IMR-90 (cell line): ENCODE results near the gene PRKD2. TPM values are rescaled to one million over a fixed set of nuclear protein-coding genes. Genes with fewer than 3 reads are reported as not detected.

Experiments
- ATAC-seq: fragments of 200-7000 bp; cut with Tn5 transposase; 2 replicates; pipeline ENCODE4 v1.9.1; 2020; ENCODE audit warnings: low read depth, mild to moderate bottlenecking, moderate library complexity
- BruUV-seq: library from RNA; stranded (reverse); fragments of 400-500 nt; replicated peaks from 2 replicates; lab custom pipeline; 2021; lab: Mats Ljungman, UMichigan
- CTCF ChIA-PET: fragments of 300-600 bp; formaldehyde crosslinking; extraction: SDS; loops from one replicate; lab custom pipeline; 2021; ENCODE audit warnings: antibody characterized with exemption; lab: Yijun Ruan, JAX
- POLR2A ChIA-PET: fragments of 300-600 bp; sonication (Branson Sonifier 250); formaldehyde crosslinking; loops from one replicate; lab custom pipeline; 2022; ENCODE audit warnings: antibody characterized with exemption; ENCODE audit not compliant: unreplicated experiment; lab: Charles Lee
- DNase-seq: peaks from one replicate; pipeline ENCODE4 v3.0.0; 2013
- H2AFZ ChIP-seq: replicated peaks from 2 replicates; pipeline ENCODE3; 2013; ENCODE audit warnings: low read length, mild to moderate bottlenecking; ENCODE audit not compliant: poor library complexity
- H2AK5ac ChIP-seq: 2 replicates; pipeline ENCODE4 v1.6.1; 2013; ENCODE audit warnings: low read depth, low read length, inconsistent platforms
- H2AK9ac ChIP-seq: replicated peaks from 2 replicates; pipeline ENCODE3; 2013; ENCODE audit warnings: mild to moderate bottlenecking, low read depth, low read length, moderate library complexity; ENCODE audit not compliant: poor library complexity
- H2BK120ac ChIP-seq: 2 replicates; pipeline ENCODE4 v1.6.1; 2013; ENCODE audit warnings: low read depth, low read length, inconsistent platforms
- H2BK15ac ChIP-seq: 3 replicates; pipeline ENCODE4 v1.6.1; 2013; ENCODE audit warnings: low read depth, low read length, inconsistent platforms
- H2BK20ac ChIP-seq: 2 replicates; pipeline ENCODE4 v1.6.1; 2013; ENCODE audit warnings: low read depth, mild to moderate bottlenecking, inconsistent platforms, low read length, moderate library complexity
- H2BK5ac ChIP-seq: 2 replicates; pipeline ENCODE4 v1.6.1; 2013; ENCODE audit warnings: mild to moderate bottlenecking, low read depth, low read length, inconsistent platforms; ENCODE audit not compliant: poor library complexity, severe bottlenecking
- H3K14ac ChIP-seq: replicated peaks from 2 replicates; pipeline ENCODE4 v1.6.1; 2013; ENCODE audit warnings: low read depth, low read length, inconsistent platforms
- H3K18ac ChIP-seq: 2 replicates; pipeline ENCODE4 v1.6.1; 2013; ENCODE audit warnings: low read depth, low read length, control low read depth
- H3K23ac ChIP-seq: 2 replicates; pipeline ENCODE4 v1.6.1; 2013; ENCODE audit warnings: low read depth, low read length, inconsistent platforms
- H3K27ac ChIP-seq: 2 replicates; pipeline ENCODE4 v1.5.1; 2013; ENCODE audit warnings: mild to moderate bottlenecking, control low read depth, low read length; ENCODE audit not compliant: insufficient read depth
- H3K27me3 ChIP-seq: 2 replicates; pipeline ENCODE4 v1.6.1; 2013; ENCODE audit warnings: low read length; ENCODE audit not compliant: control insufficient read depth, insufficient read depth
- H3K36me3 ChIP-seq: 2 replicates; pipeline ENCODE4 v1.6.1; 2013; ENCODE audit warnings: low read length, mixed read lengths; ENCODE audit not compliant: control insufficient read depth, insufficient read depth
- H3K4ac ChIP-seq: 2 replicates; pipeline ENCODE4 v1.6.1; 2013; ENCODE audit warnings: low read depth, low read length, inconsistent platforms
- H3K4me1 ChIP-seq: 2 replicates; pipeline ENCODE4 v1.6.1; 2013; ENCODE audit warnings: low read length, mixed read lengths; ENCODE audit not compliant: control insufficient read depth, insufficient read depth
- H3K4me2 ChIP-seq: 2 replicates; pipeline ENCODE4 v1.6.1; 2013; ENCODE audit warnings: low read depth, mild to moderate bottlenecking, control low read depth, low read length, moderate library complexity
- H3K4me3 ChIP-seq: 2 replicates; pipeline ENCODE4 v1.5.1; 2013; ENCODE audit warnings: low read depth, mild to moderate bottlenecking, control low read depth, low read length, moderate library complexity; ENCODE audit not compliant: insufficient read depth
- H3K56ac ChIP-seq: 2 replicates; pipeline ENCODE4 v1.6.1; 2013; ENCODE audit warnings: low read length, inconsistent platforms; ENCODE audit not compliant: insufficient read depth; ENCODE audit errors: extremely low read depth
- H3K79me1 ChIP-seq, 2 experiments: 2 replicates each; pipeline ENCODE4 v1.6.1; 2013; ENCODE audit warnings: low read length in 2 of 2, inconsistent platforms in 1 of 2, low read depth in 1 of 2
- H3K9ac ChIP-seq: 2 replicates; pipeline ENCODE4 v1.6.1; 2013; ENCODE audit warnings: low read depth, low read length, control low read depth
- H3K9me1 ChIP-seq: 2 replicates; pipeline ENCODE4 v1.6.1; 2013; ENCODE audit warnings: low read length, inconsistent platforms; ENCODE audit not compliant: insufficient read depth
- H3K9me3 ChIP-seq: 2 replicates; pipeline ENCODE4 v1.6.1; 2013; ENCODE audit warnings: low read length; ENCODE audit not compliant: control insufficient read depth, insufficient read depth
- H4K20me1 ChIP-seq: 2 replicates; pipeline ENCODE4 v1.6.1; 2013; ENCODE audit warnings: low read length, inconsistent platforms; ENCODE audit not compliant: insufficient read depth
- H4K5ac ChIP-seq: 2 replicates; pipeline ENCODE4 v1.6.1; 2013; ENCODE audit warnings: mild to moderate bottlenecking, low read depth, low read length, control low read depth
- H4K8ac ChIP-seq, 2 experiments: 2 replicates each; pipeline ENCODE4 v1.6.1; 2013; ENCODE audit warnings: low read depth in 2 of 2, low read length in 2 of 2, control low read depth in 1 of 2, inconsistent platforms in 1 of 2
- H4K91ac ChIP-seq: 2 replicates; pipeline ENCODE4 v1.6.1; 2013; ENCODE audit warnings: low read depth, low read length, inconsistent platforms; ENCODE audit not compliant: insufficient read depth
- BHLHE40 ChIP-seq: fragments of 150-350 bp; IDR thresholded peaks from 2 replicates; pipeline ENCODE4 v1.6.1; 2016; ENCODE audit warnings: mild to moderate bottlenecking, low read depth, low read length
- CHD1 ChIP-seq: IDR thresholded peaks from 2 replicates; pipeline ENCODE4 v1.6.1; 2012; ENCODE audit warnings: low read depth, low read length, improper control_type of control experiment
- CTCF ChIP-seq: conservative IDR thresholded peaks from 2 replicates; pipeline ENCODE4 v1.5.1; 2012; ENCODE audit warnings: mild to moderate bottlenecking, low read depth, low read length, improper control_type of control experiment
- MAFK ChIP-seq: IDR thresholded peaks from 2 replicates; pipeline ENCODE4 v1.6.1; 2012; ENCODE audit warnings: low read depth, low read length, improper control_type of control experiment
- MAZ ChIP-seq: IDR thresholded peaks from 2 replicates; pipeline ENCODE4 v1.6.1; 2012; ENCODE audit warnings: low read depth, mild to moderate bottlenecking, low read length, improper control_type of control experiment, moderate library complexity, borderline replicate concordance
- MXI1 ChIP-seq: IDR thresholded peaks from 2 replicates; pipeline ENCODE4 v1.6.1; 2012; ENCODE audit warnings: low read depth, mild to moderate bottlenecking, low read length, moderate library complexity, borderline replicate concordance
- NFE2L2 ChIP-seq: fragments of 150-350 bp; IDR thresholded peaks from 2 replicates; pipeline ENCODE4 v1.6.1; 2016; ENCODE audit warnings: low read depth, mild to moderate bottlenecking, low read length
- POLR2A ChIP-seq: IDR thresholded peaks from 2 replicates; pipeline ENCODE4 v1.6.1; 2012; ENCODE audit warnings: mild to moderate bottlenecking, low read depth, low read length
- RAD21 ChIP-seq: IDR thresholded peaks from 2 replicates; pipeline ENCODE4 v1.6.1; 2012; ENCODE audit warnings: low read length, improper control_type of control experiment
- RCOR1 ChIP-seq: IDR thresholded peaks from 2 replicates; pipeline ENCODE4 v1.6.1; 2012; ENCODE audit warnings: mild to moderate bottlenecking, low read length, improper control_type of control experiment; ENCODE audit not compliant: insufficient replicate concordance
- RFX5 ChIP-seq: IDR thresholded peaks from 2 replicates; pipeline ENCODE4 v1.8.0; 2012; ENCODE audit warnings: low read depth, mild to moderate bottlenecking, low read length, moderate library complexity
- SMC3 ChIP-seq: fragments of 150-350 bp; IDR thresholded peaks from 2 replicates; pipeline ENCODE4 v1.6.1; 2016; ENCODE audit warnings: low read depth, mild to moderate bottlenecking, antibody characterized with exemption, low read length, moderate library complexity
- USF2 ChIP-seq: fragments of 150-350 bp; IDR thresholded peaks from 2 replicates; pipeline ENCODE4 v1.6.1; 2017; ENCODE audit warnings: mild to moderate bottlenecking, antibody characterized with exemption, low read length, low read depth
- WGBS, 2 experiments: methylation state at CpG; one replicate each; pipeline versions ENCODE4 v1.1.5 to v1.1.7; 2013; ENCODE audit warnings: missing lambda C conversion rate in 2 of 2; ENCODE audit not compliant: insufficient read length in 1 of 2; ENCODE audit errors: extremely low coverage in 2 of 2; 5-methylcytosine and 5-hydroxymethylcytosine counted together
- dilution Hi-C: fragments of 300-500 bp; cut with HindIII; formaldehyde crosslinking; loops from one replicate; pipeline ENCODE4 v1.14.3; 2018; ENCODE audit warnings: low sequenced_read_pairs; ENCODE audit not compliant: unreplicated experiment
- in situ Hi-C: fragments of 300-500 bp; cut with MboI; formaldehyde crosslinking; loops from 3 replicates; pipeline ENCODE4 v1.14.3; 2019; ENCODE audit warnings: low sequenced_read_pairs, inconsistent platforms, mixed read lengths
- intact Hi-C: fragments of 100-400 bp; cut with micrococcal nuclease; formaldehyde crosslinking; loops from 2 replicates; pipeline ENCODE4 v1.10.0; 2022
- polyA plus RNA-seq, 3 experiments: library from polyadenylated mRNA; depleted of rRNA; stranded (reverse); fragments of >200 nt; gene quantifications; 2 replicates each; pipeline ENCODE4 v1.2.3, GENCODE V29; 2012; ENCODE audit warnings: low replicate concordance in 1 of 3
- total RNA-seq: library from RNA; depleted of rRNA; stranded (reverse); fragments of >200 nt; gene quantifications from 2 replicates; pipeline ENCODE4 v1.2.3, GENCODE V29; 2012
- TF ChIP-seq, protein P1 (sequence below): fragments of 150-350 bp; IDR thresholded peaks from 2 replicates; pipeline ENCODE4 v1.6.1; 2016; ENCODE audit warnings: low read depth, mild to moderate bottlenecking, low read length, moderate library complexity, borderline replicate concordance

The PRKD2 gene
- total and polyA plus RNA-seq, 2 of the 4 experiments (the other 2 are of a cell fraction): 9.9 to 19.6 TPM

- Histone ChIP-seq H4K20me1 (no peaks in the 10 kb centered on the region), H2AK9ac (no peak overlapping the region), H3K27me3 (no peaks in the 10 kb centered on the region), H2BK120ac (no peak overlapping the region), H2BK15ac (no peak overlapping the region), H4K5ac (no peak overlapping the region), H3K4ac (no peak overlapping the region), H4K8ac (no peak overlapping the region), H3K4me3 (no peak overlapping the region), H3K18ac (no peak overlapping the region), H2AK5ac (no peak overlapping the region), H2BK20ac (no peak overlapping the region), H2AFZ (no peak overlapping the region), H3K27ac (no peak overlapping the region), H3K4me1 (peaks cover 4% of the 10 kb centered on the region), H3K14ac (no peak overlapping the region), H3K79me1 (peaks cover 0 to 14% of the 10 kb centered on the region in 2 experiments; a peak in 1 of 4 replicates), H3K9me1 (0 out of 2 replicates have a peak, but pooled peaks cover 3% of the 10 kb centered on the region), H2BK5ac (no peak overlapping the region), H3K9me3 (no peaks in the 10 kb centered on the region), H4K91ac (no peak overlapping the region), H3K56ac (no peak overlapping the region), H3K23ac (no peak overlapping the region), H3K36me3 (peaks cover 2% of the 10 kb centered on the region; the same call in 1 of the 2 replicates), H3K4me2 (no peak overlapping the region), H3K9ac (no peak overlapping the region)
- ChIA-PET CTCF (no interaction called here), POLR2A (interaction anchor here (0.6 kb wide), 1 partner anchor 17 kb away, joined by 3 read pairs; no protein-coding TSS in a partner anchor)
- in situ Hi-C loops (no loop called here), intact Hi-C loops (no loop called here), dilution Hi-C loops (no loop called here)
- DNase-seq (no peak), ATAC-seq (no peak)
- WGBS, 2 experiments: no CpG with 5 or more reads among the region's 5 CpGs
- no TSS peak for BruUV-seq
- TF ChIP-seq SMC3 (no peak), RAD21 (no peak), CHD1 (no peak), MAZ (no peak), RCOR1 (no peak), NFE2L2 (no peak), MXI1 (no peak), CTCF (no peak), BHLHE40 (no peak), MAFK (no peak), USF2 (no peak), POLR2A (no peak), RFX5 (no peak)
- TF ChIP-seq, protein P1, sequence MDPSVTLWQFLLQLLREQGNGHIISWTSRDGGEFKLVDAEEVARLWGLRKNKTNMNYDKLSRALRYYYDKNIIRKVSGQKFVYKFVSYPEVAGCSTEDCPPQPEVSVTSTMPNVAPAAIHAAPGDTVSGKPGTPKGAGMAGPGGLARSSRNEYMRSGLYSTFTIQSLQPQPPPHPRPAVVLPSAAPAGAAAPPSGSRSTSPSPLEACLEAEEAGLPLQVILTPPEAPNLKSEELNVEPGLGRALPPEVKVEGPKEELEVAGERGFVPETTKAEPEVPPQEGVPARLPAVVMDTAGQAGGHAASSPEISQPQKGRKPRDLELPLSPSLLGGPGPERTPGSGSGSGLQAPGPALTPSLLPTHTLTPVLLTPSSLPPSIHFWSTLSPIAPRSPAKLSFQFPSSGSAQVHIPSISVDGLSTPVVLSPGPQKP: no peak
Measured at GRCh38 chr19:46656541-46656940, 60.4 kb downstream of the PRKD2 start.
